Islet of Langerhans (tissue), 1 donor: ENCODE results near the gene SLCO4A1.
"Not testable (repeated sequence)": the region's sequence is repeated elsewhere in the genome, so short reads cannot be mapped to it uniquely, and the experiment has no call there.

ENCODE experiments used
- FAIRE-seq: peaks from one replicate; lab custom pipeline; 2011; peaks lifted over from hg19 to GRCh38; lab: Jason Lieb, UNC

Gene SLCO4A1

DNA sequence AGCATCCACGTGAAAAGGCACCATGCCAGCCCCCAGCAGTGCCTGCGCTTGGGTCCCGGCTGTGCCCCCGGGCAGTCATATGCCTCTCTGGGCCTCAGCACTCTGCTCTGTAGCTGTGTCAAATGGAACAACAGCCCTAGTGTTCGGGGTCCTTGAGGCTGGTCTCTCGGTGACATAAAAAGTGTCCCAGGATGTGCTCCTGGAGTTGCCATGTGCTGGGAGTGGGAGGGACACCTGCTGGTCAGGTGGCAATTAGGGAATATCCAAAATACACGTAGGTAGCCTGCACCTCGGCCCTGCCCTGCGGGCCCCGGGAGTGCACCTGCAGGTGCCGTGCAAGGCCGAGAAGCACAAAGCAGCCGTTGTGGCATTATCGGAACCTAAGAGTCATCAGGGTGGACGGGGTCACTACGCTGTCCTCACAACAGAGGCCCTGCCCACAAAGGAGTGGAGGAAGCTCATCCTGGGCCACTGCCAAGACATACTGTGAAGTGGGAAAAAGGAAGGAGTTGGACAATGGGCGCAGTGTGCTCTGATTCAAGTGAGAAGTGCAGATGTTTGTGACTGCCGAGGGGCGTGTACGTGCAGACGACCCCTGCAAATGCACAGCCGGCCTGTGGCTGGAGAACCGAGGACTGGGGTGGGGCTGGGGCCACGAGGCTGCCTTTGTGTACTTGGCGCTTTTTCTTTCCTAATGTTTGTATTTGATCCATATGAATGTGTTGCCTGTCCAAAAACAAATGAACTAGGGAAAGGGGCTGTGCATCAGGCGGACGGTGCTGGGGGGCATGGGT lies 24.6 kb downstream of the SLCO4A1 start:
- FAIRE-seq = no peak

DNA sequence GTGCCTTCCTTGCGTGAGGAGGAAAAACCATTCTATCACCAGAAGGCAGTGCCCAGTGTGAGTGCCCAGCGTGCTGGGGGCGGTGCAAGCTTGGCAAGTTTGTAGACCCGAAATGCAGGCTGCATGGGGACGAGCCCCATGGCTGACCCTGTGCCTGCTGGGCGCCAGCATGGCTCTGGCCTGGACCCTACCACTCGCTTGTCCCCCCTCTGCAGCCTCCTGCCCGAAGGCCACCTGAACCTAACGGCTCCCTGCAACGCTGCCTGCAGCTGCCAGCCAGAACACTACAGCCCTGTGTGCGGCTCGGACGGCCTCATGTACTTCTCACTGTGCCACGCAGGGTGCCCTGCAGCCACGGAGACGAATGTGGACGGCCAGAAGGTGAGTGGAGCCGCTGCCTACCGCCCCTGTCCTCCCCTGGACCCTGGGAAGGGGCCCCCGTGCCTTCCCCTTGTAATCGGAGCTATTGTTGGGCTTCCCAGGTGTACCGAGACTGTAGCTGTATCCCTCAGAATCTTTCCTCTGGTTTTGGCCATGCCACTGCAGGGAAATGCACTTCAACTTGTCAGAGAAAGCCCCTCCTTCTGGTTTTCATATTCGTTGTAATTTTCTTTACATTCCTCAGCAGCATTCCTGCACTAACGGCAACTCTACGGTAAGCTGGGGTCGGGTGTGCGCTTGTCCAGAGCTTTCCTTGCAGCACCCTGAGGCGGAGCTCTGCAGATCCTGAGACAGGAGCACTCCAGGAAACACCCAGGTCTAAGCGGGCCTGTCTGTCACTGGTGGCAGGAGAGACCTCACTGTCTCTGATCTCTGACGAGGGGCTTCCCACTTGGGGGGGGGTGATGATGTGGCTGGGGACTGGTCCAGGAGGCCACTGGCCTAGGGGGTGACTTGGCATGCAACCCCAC lies 25.5 kb downstream of the SLCO4A1 start:
- FAIRE-seq = no peak

DNA sequence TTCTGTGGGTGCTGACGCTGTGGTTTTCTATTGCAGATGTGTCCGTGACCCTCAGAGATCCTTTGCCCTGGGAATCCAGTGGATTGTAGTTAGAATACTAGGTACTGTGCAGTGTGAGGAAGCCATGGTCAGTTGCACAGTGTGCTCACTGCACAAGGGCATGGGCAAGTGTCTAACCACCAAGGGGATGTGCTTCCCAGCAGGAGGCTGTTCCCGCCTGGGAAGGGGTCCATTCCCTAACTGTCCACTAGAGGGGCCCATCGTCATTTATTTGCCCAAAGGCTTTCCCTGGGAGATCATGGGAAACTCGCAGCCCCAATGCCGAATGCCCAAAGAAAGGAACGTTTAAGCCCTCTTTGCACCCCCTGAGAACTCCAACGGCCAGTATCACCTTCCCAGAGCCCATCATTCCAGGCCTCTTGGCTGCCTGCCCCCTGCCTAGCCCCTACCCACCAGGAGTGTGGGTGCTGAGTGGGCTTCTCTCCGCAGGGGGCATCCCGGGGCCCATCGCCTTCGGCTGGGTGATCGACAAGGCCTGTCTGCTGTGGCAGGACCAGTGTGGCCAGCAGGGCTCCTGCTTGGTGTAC lies 26.2 kb downstream of the SLCO4A1 start:
- FAIRE-seq = no peak

DNA sequence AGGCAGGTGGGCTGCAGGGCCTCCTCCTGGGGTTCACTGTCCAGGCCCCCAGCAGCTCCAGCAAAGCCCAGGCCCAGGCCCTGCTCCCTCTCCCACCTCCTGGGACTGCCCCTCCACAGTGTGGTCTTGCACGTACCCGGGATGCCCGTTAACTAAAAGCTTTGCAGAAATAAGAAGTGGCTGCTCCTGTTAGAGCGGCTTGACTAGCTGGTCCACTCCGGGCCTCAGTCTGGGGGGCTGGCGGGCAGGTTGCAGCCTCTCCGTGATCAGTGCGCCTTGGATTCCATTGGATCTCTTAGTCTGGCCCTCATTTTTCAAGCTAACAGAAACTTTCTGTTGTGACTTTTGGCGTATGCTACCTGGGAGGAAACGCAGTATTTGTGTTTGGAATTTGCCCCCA lies 26.9 kb downstream of the SLCO4A1 start:
- FAIRE-seq = no peak

DNA sequence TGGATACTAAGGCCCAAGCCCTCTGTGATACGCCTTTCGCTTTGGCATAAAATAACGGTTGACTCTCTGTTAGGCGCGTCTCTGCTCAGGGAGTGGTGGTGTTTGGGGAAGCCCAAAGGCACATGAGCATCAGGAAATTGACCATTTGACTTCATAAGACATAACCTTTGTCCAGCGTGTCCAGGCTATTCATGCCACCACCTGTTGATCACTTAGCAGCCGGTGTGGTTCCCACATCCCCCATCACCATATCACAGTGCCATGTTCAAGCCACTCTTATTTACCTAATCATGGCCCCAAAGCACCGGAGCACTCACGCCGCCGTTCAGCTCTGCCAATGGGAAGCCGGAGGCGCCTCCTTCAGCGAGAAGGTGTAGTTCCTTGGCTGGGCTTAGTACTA lies 27.9 kb downstream of the SLCO4A1 start:
- no peak for FAIRE-seq

DNA sequence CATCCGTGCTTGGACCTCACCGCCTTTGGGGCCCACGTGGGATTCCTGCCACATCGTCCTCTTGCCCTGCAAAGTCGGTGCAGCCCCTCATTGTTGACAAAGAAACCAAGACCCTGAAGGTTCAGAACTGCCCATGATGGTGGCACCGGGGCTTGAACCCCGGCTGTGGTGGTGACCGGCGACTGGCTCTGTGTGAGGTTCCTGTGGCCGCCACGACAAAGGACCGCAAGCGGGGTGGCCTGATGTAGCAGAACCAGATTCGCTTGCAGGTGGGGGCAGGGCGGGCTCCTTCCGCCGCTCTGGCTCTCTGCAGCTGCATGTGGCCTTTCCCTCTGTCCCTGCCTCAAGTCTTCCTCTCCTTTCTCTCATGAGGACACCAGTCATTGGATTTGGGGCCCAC lies 28.7 kb downstream of the SLCO4A1 start:
- FAIRE-seq = no peak

DNA sequence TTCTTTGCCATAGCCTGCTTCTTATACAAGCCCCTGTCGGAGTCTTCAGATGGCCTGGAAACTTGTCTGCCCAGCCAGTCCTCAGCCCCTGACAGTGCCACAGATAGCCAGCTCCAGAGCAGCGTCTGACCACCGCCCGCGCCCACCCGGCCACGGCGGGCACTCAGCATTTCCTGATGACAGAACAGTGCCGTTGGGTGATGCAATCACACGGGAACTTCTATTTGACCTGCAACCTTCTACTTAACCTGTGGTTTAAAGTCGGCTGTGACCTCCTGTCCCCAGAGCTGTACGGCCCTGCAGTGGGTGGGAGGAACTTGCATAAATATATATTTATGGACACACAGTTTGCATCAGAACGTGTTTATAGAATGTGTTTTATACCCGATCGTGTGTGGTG lies 29.5 kb downstream of the SLCO4A1 start:
- no peak for FAIRE-seq

DNA sequence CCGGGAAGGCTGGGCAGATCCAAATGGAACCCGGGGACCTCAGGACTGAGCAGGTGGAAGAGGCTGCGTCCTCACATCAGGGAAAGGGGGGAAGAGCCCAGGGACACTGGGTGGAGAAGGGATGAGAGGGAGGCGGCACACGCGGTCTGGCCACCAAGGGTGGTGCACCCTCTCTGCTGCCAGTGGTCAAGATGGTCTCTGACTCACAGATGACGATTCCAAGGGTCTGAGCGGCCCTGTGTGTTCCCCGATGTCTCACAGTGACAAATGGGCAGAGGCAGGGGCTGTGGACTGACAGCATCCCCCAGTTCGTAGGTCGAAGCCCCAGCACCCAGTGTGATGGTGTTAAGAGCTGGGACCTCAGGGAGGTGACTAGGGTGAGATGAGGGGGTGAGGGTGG lies 32.1 kb downstream of the SLCO4A1 start:
- no peak for FAIRE-seq

DNA sequence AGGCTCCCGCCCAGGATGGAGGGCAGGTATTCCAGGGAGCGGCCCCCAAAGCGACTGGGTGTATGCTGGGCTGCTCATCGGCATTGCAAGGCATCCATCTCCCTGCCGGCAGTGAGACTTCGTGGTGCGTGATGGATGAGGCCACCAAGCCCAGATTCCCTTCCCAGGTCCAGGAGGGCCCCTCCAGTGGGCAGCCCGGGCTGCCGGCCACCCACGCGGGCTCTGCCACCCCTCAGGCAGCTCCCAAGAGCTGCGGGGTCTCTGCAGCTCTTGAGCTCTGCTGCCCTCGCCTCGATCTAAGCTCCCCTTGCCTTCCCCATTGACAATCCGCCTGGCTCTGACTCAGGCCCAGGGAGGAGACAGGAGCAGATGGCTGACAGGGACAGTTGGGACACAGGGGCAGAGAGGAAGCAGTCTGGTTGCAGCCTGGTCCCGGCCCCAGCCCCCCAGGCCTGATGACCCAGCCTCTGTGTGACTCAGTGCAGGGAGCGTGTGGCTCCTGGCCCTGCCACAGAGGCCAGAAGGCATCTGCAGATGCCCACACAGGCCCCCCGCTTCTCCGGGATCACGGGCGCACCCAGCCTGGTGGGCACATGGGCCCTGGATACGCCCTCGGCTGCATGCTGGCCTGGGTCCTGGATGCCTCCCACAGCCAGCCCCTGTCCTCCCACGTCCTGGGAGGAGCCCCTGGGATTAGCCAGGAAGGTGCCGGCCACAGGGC lies 33.0 kb downstream of the SLCO4A1 start:
- FAIRE-seq = no peak

DNA sequence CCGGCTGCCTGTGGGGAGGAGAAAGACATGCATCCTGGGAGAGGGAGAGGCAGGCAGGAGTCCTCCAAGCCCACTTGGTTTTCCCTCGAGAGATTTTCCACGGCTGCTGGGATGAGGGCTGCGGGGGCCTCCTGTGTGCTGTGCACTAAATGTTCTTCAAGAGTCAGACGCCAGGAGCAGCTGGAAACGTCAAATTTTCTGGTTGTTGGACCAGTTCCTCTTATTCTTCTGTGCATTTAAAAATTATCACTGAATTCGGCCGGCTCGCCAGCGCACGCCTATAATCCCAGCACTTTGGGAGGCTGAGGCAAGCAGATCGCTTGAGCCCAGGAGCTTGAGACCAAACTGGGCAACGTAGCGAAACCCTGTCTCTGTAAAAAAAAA lies 33.6 kb downstream of the SLCO4A1 start:
- no peak for FAIRE-seq

DNA sequence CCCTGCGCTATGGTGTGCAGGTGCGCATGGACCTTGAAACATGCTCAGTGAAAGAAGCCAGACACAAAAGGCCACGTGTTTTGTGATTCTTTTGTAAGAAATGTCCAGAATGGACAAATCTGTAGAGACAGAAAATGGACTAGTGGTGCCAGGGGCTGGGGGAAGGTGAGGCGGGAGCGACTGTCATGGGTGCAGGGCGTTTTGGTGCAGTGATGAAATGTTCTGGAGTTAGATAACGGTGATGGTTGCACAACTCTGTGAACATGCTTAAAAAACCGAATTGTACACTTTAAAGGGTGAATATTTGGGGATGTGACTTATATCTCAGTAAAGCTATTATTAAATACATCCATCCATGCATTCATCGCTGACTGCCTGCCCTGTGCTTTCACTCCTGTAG lies 34.7 kb downstream of the SLCO4A1 start:
- no peak for FAIRE-seq

DNA sequence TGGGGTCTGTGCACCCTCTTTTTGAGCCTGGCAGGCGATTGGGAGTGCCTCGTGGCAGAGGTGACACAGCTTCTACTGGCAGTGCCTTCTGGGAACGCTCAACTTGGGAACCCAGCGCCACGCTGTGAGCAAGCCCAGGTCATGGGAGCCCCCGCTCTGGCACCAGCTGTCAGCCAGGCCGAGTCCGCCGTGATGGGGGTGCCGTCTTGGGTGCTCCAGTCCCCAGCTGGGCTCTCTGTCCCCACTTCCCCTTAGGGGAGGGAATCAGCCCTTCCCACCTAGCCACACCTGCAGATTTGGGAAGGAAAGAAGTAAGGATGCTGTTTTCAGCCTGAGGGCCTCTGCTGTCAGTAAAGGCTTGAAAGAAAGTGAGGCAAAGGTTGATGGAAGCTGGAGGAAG lies 35.4 kb downstream of the SLCO4A1 start:
- FAIRE-seq = no peak

DNA sequence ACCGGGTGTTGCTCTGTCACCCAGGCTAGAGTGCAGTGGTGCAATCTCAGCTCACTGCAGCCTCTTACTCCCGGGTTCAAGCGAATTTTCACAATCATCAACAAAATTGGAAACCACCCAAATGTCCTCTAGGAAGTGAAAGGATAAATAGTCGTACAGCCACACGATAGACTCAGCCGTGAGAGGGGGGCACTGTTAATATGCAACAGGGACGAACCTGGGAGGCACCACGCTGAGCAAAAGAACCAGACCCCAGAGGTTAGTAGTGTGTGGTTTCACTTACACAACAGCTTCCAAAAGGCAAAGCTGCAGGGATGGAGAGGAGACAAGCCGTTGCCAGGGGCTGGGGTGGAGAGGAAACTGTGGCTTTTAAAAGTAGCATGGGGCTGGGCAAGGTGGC lies 36.2 kb downstream of the SLCO4A1 start:
- no peak for FAIRE-seq

DNA sequence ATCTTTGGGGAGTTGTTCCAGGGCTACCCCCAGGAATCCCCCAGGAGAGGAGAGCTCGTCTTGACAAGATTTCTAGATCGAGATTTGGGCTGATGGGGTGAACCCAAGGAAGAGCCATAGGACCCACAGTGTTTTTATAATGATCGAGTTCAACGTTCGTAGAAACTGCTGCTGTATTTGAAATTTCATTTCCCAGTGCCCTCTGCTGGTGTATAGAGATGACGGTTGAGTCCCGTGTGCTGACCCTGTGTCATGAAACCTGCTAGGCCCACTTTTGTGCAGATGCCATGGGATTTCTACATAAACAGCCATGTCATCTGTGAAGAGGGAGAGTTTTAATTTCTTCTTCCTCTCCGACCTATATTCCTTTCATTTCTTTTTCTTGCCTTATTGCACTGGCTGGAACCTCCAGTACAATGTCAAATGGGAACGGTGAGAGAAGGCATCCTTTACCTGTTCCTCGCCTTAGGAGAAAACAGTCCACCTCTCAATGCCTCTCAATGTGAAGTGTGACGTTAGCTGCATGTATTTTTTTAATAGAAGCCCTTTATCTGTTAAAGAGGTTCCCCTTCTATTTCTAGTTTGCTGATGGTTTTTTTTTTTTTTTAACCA lies 37.8 kb downstream of the SLCO4A1 start:
- FAIRE-seq = no peak

DNA sequence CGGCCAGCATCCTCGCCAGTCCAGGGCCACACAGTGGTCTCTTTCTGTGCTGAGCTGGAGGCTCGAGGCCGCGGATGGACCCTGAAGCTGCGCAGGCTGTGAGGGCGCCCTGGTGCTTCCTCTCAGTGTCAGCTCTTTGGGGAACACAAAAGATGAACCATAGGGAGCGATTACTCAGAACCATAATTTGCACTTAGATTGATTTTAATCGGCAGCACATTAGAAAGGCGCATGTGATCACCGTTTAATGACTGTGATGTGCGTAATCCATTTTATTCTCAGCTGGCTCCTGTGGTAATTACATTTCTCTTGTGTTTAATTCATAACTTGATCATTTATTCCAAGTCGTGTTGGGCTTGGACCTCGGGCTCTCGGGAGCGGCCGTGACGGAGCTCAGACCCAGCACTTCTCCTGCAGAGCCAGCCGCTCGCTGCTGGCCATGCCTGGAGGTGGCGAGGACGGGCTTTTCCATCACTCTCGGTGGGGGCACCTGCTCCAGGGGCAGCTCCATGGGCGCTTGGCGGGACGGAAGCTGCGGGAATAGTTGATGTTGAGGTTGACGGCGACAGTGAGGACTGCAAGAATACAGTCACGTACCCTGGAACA lies 40.7 kb downstream of the SLCO4A1 start:
- no peak for FAIRE-seq

DNA sequence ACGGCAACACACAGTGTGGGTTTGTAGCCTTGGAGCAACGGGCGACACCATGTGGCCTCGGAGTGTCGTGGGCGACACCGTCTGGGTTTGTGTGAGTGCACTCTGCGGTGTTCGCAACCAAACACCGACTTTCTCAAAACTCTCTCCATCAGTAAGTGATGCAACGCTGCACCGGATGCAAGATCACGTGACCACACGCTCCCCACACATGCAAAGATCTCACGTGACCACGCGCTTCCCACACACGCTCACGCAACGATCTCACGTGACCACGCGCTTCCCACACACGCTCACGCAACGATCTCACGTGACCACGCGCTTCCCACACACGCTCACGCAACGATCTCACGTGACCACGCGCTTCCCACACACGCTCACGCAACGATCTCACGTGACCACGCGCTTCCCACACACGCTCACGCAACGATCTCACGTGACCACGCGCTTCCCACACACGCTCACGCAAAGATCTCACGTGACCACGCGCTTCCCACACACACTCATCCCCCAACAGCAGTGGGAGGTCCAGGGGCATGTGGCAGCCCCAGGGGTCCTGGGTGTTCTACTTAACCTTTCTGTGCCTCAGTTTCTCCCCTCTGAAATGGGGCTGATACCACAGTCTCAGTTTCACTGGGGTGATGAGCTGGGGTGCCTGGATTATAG lies 41.5 kb downstream of the SLCO4A1 start:
- FAIRE-seq = not testable (repeated sequence)

DNA sequence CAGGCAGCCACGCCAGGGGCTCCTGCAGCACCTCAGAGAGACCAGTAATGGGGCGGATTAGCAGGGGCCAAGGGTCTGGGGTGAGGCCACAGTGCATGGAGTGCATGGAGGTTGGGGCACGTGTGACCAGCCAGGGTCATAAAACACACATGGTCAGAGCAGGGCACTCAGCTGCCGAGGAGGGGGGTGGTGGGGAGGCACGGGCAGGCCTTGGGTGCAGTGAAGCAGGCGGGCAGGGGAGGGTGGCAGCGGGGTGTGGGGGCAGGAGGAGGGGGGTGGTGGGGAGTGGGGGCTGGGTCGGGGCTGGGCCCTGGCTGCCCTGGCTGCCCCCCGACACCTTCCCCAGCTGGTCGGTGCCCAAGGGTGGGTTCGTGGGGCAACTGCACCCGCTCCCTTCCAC lies 42.7 kb downstream of the SLCO4A1 start:
- no peak for FAIRE-seq

DNA sequence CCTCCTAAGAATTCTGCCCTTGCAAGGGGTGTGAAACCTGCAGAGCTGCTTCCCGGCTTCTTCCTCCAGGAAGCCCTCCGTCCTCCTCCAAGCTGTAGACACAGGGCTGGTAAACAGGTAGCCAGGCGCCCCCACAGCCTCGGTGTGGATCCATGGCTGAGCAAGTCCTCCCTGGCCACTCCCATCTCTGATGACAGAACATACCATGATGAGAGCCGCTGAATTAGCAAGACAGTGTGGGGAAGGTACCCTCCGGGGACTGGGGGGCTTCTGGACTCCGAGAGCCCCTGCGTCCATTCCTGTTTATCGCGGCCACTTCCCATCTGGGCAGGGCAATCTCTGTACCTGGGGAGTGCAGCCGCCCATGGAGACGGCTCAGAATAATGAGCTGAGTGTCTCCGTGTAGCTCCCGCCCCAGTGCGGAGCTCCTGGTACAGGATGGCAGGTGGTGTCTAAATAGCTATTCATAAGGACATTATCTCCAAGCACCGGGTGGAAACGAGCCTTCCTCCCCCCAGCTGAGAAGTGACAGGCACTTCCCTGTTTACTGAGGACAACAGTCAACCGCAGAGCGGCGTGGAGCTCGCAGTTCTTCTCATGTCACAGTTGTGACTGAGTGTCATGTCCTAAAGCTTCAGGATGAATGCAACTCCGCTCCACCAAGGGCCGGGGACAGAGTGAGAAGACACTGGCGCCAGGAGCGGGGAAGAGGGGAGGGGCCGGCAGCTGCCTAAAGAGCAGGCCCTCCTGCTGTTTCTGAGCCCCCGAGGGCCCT lies 43.7 kb downstream of the SLCO4A1 start:
- no peak for FAIRE-seq

DNA sequence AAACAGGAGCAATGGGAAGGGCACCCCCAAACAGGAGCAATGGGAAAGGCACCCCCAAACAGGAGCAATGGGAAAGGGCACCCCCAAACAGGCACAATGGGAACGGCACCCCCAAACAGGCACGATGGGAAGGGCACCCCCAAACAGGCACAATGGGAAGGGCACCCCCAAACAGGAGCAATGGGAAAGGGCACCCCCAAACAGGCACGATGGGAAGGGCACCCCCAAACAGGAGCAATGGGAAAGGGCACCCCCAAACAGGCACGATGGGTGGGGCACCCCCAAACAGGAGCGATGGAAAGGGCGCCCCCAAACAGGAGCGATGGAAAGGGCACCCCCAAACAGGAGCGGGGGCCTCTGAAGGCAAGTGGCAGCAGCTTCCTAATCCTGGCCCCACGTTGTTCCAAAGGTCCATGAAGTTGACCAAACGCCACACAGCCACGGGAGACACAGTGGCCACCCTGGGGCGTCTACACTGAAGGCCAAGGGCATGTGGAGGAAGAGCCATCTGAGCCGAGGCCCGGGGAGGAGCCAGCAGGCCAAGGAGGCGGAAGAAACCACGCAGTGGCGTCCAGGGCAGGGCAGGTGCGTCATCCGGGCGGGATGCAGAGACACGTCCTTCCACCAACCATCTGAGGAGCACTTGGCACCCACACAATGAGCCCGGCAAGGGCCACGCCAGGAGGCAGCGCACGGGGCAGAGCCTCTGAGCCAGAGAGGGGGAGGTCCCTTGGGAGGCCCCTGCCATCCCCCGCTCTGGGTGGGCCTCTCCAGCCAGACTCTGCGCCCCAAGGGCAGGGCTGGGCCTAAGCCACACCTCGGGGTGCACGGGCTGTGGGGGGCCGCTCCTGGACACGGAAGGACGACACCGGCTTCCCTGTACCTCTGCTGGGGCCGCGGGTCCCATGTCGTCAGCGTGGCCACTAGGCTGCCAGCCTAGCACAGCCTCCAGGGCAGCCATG lies 44.8 kb downstream of the SLCO4A1 start:
- no peak for FAIRE-seq
